Inferior parietal cortex (tissue), 1 donor: ENCODE data around the gene CAPZA1.
A peak's percentile ranks its signal among the peaks of the same experiment; 100 is the strongest.
"Not testable (repeated sequence)": the region's sequence is repeated elsewhere in the genome, so short reads cannot be mapped to it uniquely, and the experiment has no call there.

Experiments used
- DNase-seq: peaks from one replicate; pipeline ENCODE4 v3.0.0-alpha.2; 2016; ENCODE audit errors: extremely low spot score

The CAPZA1 gene

DNA sequence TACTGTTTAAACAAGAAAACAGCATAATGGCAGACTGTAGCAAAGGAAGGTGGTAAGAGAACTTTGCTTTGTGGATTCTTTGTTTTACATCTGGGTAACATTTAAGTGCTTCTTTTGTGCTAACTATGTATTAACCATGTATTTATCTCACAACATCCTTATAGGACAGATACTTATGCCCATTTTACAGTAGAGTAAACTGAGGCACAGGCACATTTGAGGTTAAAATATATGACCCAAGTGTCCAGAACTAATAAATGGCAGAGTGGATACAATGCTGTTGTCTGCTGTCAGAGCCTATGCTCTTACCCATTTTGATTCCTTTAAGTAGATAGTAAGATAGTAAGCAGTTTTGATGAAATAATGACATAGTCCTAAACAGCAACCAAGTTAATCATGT lies 7.3 kb downstream of the CAPZA1 start:
- no peak for DNase-seq

DNA sequence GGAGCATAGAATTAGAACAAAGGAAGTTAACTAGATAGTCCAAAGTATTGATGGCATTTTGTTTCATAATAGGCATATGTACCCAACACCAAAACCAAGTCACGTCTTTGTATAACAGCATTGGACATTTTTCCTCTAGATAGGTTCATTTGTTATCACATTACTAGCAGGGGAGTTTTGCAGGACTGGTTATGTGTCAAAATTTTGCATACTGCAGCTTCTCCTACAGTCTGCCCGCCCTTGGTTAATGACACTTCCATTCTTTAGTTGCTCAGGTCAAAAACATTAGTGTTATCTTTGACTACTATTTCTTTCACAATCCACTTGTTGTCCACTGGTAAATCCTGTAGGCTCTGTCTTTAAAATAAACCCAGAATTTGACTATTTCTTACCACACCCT lies 8.9 kb downstream of the CAPZA1 start:
- no peak for DNase-seq

DNA sequence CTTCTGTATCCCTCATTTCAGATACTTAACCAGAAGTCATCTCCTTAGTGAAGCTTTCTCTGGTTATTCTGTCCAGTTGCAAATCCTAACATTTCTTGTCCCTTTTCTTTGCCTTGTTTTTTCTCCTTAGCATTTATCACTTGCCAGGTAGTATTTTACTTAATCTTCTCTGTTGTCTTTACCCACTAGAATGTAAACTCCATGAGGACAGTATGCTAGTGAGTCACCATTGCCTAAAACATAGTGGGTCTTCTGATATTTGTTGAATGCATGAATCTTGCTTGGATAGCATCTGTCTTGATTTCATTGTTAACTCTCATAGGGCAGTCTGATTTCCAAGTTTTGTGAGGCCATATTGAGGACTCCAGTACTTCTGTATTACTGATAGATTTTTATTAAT lies 9.6 kb downstream of the CAPZA1 start:
- DNase-seq = no peak

DNA sequence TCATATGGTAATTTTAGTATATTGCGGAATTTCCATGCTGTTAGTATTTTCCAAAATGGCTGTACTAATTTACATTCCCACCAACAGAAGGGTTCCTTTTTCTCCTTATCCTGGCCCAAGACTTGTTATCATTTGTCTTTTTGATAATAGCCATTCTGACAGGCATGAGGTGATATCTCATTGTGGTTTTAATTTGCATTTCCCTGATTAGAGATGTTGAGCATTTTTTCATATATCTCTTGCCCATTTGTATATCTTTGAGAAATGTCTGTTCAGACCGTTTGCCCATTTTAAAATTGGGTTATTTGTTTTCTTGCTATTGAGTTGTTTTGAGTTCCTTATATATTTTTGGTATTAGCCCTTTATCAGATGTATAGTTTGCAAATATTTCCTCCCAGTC lies 14.0 kb downstream of the CAPZA1 start:
- no peak for DNase-seq

DNA sequence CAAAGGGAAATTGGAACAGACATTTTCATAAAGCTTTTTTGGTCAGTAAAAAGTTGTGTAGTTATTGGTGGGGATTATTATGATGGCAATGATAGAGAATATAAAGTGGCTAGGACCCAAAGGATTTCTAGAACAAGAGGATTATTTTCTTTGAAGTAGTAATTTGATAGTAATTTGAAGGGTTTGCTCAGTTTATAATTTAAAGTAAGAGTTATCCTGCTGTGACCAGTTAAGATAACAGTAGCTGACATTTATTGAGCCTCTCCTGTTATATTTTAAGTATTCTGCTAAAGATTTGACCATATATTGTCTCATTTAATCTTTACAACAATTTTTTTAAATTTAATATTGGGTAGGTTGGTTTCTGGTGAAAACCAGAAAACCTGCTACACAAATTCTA lies 14.7 kb downstream of the CAPZA1 start:
- no peak for DNase-seq

DNA sequence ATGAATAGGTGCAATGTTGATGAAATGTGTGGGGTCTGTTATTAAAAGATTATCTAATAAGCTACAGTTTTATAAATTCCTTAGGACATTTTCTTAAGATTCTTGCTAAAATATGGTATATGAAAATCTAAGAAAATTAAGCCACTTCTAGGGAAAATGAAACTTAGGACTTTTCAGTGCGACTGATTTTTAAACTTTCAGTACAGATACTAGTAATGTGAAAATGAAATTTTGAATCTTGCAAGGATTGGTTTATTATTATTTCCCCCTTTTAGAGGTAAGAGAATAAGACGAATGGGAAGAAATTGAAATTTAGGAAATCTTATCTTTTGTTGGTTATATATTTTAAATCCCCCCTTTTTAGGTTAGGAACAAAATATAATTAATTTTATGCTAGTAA lies 16.4 kb downstream of the CAPZA1 start:
- DNase-seq = no peak

DNA sequence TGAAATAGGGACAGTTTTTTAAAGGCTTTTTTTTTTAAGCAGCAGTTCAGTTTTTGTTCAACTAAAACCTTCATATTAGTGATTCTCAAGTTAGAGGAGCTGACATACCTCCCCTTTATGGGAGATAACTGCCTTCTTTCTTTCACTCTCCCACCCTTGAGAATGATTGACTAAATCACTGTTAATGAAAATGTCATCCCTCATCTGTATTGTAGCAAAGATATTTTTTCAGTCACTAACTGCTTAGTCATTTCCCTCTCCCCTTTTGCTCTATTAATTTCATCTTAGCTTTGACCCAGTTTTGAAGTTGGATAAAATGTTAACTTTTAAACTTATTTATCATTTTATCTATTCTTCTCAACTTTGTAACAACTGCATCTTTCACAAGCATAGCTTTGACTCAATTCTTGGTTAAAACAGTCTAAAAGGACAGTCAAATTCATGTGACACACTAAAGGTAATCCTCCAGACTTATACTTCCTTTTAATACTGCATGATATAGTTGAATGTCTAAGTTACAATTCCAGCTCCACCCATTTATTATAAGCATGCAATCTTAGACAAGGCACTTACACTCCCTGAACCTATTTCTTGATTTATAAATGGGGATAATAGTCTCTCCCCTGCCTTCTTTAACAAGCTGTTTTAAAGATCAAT lies 17.1 kb downstream of the CAPZA1 start:
- DNase-seq = no peak

DNA sequence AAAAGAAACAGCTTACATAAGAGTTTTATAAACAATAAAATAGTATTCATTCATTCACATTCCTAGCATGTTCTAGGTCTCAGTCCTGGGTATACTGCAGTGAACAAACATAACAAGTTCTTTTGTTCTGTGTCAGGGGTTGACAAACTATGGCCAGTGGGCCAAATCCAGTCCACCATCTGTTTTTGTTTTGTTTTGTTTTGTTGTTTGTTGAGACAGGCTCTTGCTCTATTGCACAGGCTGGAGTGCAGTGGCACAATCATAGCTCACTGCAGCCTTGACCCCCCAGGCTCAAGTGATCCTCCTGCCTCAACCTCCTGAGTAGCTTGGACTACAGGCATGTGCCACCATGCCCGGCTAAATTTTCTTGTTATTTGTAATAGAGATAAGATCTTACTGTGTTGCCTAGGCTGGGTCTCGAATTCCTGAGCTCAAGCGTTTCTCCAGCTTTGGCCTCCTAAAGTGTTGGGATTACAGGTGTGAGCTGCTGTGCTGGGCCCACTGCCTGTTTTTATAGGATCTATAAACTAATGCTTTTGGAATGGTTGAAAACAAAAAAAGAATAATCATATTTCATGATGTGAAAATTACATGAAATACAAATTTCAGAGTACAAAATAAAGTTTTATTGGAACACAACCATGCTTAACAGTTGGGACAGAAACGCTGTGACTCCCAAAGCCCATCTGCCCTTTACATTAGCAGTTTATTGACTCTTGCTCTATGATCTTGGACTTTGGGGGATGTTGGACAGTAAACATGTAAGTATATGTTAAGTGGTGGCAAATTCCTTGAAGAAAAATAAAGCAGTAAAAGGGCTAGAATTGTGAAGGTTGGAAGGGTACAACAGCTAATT lies 17.9 kb downstream of the CAPZA1 start:
- DNase-seq = peak; percentile 53

DNA sequence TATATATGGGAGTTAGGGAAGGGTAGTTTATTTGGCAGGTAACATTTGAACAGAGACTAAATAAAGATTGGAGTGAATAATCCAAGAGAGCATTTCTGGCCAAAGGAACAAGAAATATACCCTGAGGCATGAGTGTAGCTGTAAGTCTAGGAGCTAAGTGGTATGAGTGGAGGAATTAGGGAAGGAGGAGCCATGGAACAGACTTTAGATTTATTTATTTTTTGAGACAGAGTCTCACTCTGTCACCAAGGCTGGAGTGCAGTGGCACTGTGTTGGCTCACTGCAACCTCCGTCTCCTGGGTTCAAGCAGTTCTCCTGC lies 18.4 kb downstream of the CAPZA1 start:
- DNase-seq = no peak

DNA sequence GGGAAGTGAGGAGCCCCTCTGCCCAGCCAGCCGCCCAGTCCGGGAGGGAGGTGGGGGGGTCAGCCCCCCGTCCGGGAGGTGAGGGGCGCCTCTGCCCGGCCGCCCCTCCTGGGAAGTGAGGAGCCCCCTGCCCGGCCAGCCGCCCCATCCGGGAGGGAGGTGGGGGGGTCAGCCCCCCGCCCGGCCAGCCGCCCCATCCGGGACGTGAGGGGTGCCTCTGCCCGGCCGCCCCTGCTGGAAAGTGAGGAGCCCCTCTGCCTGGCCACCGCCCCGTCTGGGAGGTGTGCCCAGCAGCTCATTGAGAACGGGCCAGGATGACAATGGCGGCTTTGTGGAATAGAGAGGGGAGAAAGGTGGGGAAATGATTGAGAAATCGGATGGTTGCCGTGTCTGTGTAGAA lies 20.8 kb downstream of the CAPZA1 start:
- not testable (repeated sequence) for DNase-seq

DNA sequence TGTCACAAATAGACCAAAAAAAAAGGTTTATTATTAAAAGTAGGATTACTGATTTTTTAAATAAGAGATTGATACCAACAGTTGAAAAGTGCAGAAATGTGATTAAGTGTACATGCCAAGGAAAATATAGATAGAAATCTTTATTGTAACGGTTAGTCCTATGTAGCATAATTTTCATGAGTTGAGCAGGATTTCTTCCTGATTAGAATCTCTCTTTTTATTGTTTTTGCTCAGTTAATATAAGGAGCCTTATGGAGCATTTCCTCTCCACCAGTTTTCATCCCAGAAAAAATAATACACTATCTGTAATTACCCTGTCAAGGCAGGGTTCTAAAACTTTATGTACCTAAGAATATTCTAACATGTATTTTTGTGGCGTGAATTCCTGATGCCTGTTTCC lies 23.4 kb downstream of the CAPZA1 start:
- no peak for DNase-seq

DNA sequence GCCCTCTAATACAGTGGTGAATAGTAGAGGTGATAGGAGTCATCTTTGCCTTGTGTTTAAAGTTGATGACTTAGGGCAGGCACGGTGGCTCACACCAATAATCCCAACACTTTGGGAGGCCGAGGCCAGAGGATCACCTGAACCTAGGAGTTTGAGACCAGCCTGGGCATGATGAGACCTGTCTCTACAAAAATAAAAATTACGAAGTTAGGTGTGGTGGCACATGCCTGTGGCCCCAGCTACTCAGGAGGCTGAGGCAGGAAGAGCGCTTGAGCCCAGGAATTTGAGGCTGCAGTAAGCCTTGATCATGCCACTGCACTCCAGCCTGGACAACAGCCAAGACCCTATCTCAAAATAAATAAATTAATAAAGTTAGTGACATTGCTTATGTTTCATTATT lies 26.6 kb downstream of the CAPZA1 start:
- no peak for DNase-seq

DNA sequence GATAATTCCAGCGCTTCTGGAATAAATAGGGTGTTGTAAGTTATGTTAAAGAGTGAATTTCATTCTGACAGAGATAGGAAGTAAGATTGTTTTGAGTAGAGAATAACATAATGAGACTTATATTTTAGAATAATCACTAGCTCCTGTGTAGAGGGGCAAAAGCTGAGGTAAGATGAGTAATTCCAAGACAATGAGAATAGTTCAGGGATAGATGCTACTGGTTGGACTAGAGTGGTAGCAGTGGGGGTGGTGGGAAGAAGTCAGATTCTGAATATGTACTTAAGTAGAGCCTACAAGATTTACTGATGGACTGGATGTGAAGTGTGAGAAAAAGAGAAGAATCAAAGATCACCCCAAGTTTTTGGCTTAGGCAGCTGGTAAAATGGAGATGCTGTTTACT lies 31.6 kb downstream of the CAPZA1 start:
- DNase-seq = no peak

DNA sequence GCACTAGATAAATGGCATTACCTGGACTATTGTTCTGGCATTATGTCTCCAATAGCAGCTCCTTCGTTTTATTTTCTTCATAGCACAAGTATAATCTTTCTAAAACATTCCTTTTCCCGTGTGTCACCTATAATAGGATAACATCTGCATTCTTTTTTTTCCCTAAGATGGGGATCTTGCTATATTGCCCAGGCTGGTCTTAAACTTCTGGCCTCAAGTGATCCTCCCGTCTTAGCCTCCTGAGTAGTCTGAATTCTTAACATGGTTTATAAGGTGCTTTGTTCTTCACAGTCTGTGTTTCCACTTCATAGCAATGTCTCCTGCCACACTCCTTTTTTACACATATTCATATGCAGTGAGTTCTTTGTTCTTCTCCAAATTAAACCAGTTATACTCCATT lies 46.2 kb downstream of the CAPZA1 start:
- no peak for DNase-seq

DNA sequence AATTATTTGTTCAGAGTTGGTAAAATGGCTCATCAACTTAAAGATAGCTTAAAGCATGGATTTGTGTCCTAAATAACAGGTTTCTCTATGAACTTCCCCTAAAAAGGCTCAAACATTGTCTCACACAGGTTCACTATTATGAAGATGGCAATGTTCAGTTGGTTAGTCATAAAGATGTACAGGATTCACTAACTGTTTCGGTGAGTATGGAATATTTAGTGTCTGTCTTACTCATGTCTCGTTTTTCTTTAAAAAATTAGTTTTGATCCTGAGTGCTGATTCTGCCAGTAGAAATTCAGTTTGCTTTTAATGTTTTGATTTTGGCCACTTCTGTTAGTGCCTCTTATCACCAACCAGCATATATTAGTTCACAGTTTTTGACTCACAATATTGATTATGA lies 47.3 kb downstream of the CAPZA1 start:
- DNase-seq = no peak

DNA sequence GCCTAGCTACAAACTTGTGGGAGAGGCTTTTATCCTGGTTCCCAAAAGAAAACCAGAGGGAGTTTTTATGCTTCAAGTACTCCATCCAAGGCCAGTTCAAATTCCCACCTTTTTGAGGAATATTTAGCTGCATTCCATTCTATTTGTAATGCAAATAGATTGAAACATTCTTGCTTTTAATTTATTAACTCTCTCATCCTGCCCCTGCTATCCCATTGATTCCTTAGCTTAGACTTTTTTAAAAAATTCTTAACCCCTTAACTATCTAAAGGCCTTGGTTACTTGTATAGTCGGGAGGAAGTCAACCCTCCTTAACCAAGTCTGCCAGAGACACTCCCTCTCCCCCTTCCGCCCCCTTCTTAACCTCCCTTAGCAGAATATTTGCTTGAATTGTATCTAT lies 52.4 kb downstream of the CAPZA1 start:
- DNase-seq = no peak

DNA sequence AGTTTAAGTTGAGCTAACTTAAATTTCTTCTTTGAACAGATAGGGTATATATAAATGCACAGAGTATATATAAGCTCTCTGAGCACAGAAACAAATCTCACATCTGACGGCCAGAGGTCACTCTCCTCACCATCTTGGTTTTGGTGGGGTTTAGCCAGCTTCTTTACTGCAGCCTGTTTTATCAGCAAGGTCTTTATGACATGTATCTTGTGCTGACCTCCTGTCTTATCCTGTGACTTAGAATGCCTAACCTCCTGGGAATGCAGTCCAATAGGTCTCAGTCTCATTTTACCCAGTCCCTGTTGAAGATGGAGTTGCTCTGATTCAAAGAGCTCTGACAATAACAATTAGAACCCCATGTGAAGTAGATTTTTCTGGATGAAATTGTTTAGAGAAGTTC lies 53.2 kb downstream of the CAPZA1 start:
- no peak for DNase-seq

DNA sequence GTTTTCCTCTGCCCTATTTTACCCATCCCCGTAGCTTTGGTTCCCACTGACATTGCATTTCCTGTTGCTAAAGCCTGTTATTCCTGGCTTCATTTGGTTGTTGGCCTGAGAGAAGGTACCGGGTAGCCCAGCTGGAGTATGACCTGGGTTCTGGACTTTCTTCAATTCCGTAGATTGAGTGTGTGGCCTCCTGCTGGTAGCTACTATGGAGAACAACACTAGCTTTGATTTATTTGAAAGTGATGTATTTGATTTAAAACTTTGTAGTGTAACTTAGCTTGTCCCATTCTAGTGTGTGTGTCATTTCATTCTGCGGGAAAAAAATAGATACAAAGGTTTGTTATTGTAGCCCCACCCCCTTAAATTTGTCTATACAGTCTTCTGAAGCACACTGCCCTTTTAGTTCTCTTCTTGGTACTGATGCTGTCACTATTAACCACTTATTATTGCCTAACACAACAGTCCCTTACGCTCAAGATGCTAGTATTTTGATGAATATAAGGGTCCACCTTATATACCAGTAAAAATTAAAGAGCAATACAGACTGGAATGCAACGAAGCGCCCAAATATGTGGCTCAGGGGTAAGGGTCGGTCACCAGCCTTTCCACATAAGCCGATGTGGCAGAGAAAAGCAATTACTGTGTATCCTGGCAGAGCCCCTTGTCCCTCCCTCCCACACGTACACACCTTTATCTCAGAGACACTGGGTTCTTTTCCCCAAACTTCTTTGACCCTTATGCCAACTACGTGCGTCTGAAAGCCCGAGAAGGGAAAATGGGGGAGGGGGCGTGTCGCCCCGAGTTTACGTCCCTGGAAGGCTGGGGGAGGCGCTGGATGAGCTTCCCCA lies 54.2 kb downstream of the CAPZA1 start:
- no peak for DNase-seq

DNA sequence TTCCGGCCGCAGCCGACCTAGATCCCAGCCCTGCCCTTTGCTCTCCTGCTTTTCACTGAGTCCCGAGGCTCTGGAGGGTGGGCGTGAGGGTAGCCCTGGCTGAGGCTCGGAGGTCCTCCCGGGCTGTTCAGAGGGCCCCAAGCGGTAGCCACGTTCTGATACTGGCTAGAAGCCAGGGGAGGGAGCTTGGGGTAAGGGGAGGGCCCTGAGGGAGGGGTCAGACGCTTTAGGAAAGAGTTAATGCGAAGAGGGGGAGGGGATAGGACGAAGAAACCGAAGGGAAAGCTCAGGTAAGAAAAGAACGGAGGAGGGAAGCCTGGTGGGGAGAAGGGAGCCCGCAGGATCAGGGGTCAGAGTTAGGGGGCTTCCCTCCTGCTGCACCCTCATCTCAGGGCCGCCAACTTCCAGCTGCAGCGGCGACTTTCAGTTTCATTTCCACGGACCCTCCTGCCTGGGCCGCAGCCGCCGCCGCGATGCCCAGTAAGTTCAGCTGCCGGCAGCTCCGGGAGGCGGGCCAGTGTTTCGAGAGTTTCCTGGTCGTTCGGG lies 54.9 kb downstream of the CAPZA1 start, which contains the start of gene MOV10:
MOV10 (plus strand) TSS at position 220 of the 546 bp plus-strand sequence; CDS start at position 474, 254 bp downstream.
- DNase-seq = no peak

DNA sequence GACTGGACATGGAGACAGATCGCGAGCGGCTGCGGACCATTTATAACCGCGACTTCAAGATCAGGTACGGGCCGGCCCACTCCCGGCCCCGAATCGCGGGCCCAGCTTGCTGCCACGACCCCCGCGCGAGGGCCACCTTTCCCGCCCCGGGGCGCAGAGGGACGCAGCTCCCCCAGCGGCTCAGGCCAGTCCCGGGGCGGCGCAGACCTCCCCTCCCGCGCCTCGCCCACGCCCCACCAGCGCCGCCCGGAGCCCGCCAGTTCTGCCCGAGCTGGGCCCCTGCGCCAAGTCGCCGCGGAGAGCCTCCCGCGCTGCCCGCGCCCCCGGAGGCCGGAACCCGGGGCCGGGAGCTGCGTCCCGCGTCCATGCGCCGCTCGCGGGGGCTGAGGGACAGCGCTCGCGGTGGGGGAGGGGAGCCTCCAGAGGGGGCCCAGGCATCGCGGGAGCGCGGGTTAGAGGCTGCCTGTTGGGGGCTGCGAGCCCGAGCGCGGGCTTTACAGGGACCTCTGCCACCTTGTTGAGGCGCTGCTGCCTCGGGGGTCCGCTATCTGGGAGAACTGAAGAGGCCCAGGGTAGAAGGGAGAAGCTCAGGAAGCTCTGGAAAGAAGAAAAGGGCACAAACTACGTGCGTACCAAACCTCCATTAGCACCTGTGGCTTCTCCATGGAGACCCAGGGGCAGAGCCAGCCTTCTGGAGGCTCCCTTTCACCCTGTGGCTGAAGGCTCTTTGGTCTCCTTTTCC lies 55.5 kb downstream of the CAPZA1 start:
- no peak for DNase-seq

DNA sequence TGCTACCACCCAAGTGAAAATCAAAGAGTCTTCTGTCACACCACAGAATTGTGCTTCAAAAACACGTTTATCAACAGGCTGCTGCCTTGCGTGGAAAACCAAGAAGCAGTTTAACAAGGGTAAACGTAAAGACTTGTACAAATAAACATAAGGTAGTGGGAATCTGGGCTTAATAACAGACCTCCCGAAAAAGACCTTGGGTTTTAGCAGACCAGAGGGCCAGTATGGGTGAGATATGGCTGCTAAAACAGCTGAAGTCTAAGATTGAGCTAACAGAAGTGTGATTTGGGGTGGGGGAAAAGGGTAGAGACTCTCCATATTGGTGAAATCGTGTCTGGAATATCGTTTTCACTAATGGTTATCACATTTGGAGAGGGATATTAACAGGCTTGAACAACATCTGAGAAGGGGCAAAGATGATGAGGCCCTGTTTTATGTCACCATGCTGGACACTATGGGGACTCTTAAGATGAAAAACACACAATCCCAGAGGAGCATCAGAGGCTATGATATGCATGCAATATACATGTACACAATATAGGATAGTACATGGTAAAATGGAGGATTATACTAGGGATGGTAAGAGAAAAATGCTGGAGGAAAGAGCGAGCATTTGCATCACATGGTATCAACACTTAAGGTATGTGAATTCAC lies 56.2 kb downstream of the CAPZA1 start:
- no peak for DNase-seq
